Ovary (tissue), 9 donors: Measurements from ENCODE around the gene OPCML. TPM values are rescaled to one million over a fixed set of nuclear protein-coding genes. Genes with fewer than 3 reads are reported as not detected.

ENCODE experiments used
- DNase-seq, 5 donors: peaks; one replicate each; pipeline ENCODE4 v3.0.0-alpha.2; 2019 to 2020
- H3K27ac ChIP-seq, 2 donors: fragments of 200-600 bp; one replicate each; pipeline versions ENCODE4 v1.5.1 to v1.8.0; 2019 to 2022
- H3K27me3 ChIP-seq: fragments of 200-600 bp; one replicate; pipeline ENCODE4 v1.8.0; 2022
- H3K36me3 ChIP-seq: fragments of 200-600 bp; sonication (generic); one replicate; pipeline ENCODE4 v1.5.1; 2019
- H3K4me1 ChIP-seq: one replicate; pipeline ENCODE4 v1.8.1; 2013; ENCODE audit warnings: mild to moderate bottlenecking, moderate library complexity; ENCODE audit not compliant: insufficient read depth
- H3K4me3 ChIP-seq: fragments of 200-600 bp; sonication (generic); one replicate; pipeline ENCODE4 v1.5.1; 2017
- H3K9me3 ChIP-seq, 2 donors: fragments of 200-600 bp in 1 of 2; sonication (generic) in 1 of 2; one replicate each; pipeline versions ENCODE4 v1.5.1 to v1.8.1; 2013 to 2019; ENCODE audit warnings: mild to moderate bottlenecking in 1 of 2, moderate library complexity in 1 of 2
- CTCF ChIP-seq, 3 donors: fragments of 450-650 bp in 2 of 3; fragments of 200-600 bp in 1 of 3; IDR thresholded peaks; one replicate each; pipeline versions ENCODE4 v1.5.1 to v1.8.0; 2016 to 2022; ENCODE audit warnings: antibody characterized with exemption in 3 of 3, mild to moderate bottlenecking in 1 of 3
- EP300 ChIP-seq: sonication (generic); formaldehyde crosslinking; IDR thresholded peaks from one replicate; pipeline ENCODE4 v1.6.1; 2017; ENCODE audit warnings: antibody characterized with exemption
- POLR2A ChIP-seq: fragments of 450-650 bp; IDR thresholded peaks from one replicate; pipeline ENCODE4 v1.6.1; 2017; ENCODE audit warnings: antibody characterized with exemption, mild to moderate bottlenecking, moderate library complexity
- WGBS, 3 donors: extraction: QIAGEN DNeasy Blood & Tissue Kit in 1 of 3; methylation state at CpG; one replicate each; pipeline versions ENCODE4 v1.1.5 to v1.1.7; 2013 to 2017; 5-methylcytosine and 5-hydroxymethylcytosine counted together
- intact Hi-C, 4 donors: fragments of 100-400 bp; cut with DNase I; formaldehyde crosslinking; loops; one replicate each; pipeline versions ENCODE4 v1.11.0 to v1.15.1; 2022 to 2023
- polyA plus RNA-seq, 2 donors: library from polyadenylated mRNA; stranded (reverse); fragments of 200-250 nt in 1 of 2; fragments of 350-450 nt in 1 of 2; fragmentation: Illumina TruSeq in 1 of 2; extraction: RNeasy Lipid Tissue Mini Kit (QIAGEN cat#74804) in 1 of 2; gene quantifications; one replicate each; pipeline ENCODE4 v1.2.3, GENCODE V29; 2013 to 2014
- total RNA-seq, 7 donors: library from RNA; depleted of rRNA in 2 of 7; stranded (reverse); fragments of >200 nt in 2 of 7; fragmentation: NEBNext Ultra II Directional in 3 of 7; extraction: Animal tissue kit (Norgen Biotek cat#: 25700) in 3 of 7; gene quantifications; one replicate each; pipeline versions ENCODE4 v1.1.0 to v1.2.4, GENCODE V29; 2016 to 2023
- donor health status: DM: no; HTN: no; CAD: no; lungs with moderate emphysema.
- donor health status: DM: no; HTN: no; CAD: no.
- donor health status: Bipolar disorder and iron deficiency.
- donor health status: DM: yes; HTN: yes; CAD: no.
- donor health status: DM: no; HTN: no; CAD: no.
- donor health status: DM: yes; HTN: yes; CAD: no.

OPCML gene
- total and polyA plus RNA-seq, 9 donors, result under 0.01 to 2.8 (median 0.32) TPM; not detected in 2

GRCh38 chr11:132655187-132655855 is 877.0 kb downstream of the OPCML start:
- no peaks in the 10 kb centered on the region for H3K4me1 ChIP-seq
- DNase-seq, result no peak
- no peak for TF ChIP-seq POLR2A
- TF ChIP-seq CTCF (IDR thresholded peaks at IDR 0.05), result no peak
- no peak for TF ChIP-seq EP300
- H3K4me3 ChIP-seq, result no peak overlapping the region
- no peaks in the 10 kb centered on the region for H3K36me3 ChIP-seq
- WGBS, 3 donors, result 85 to 90% (median 87%) methylated on average over 15 of the region's 15 CpGs
- H3K27me3 ChIP-seq, result no peaks in the 10 kb centered on the region
- H3K27ac ChIP-seq, result no peak overlapping the region
- intact Hi-C loops, result no loop called here
- H3K9me3 ChIP-seq, result no peaks in the 10 kb centered on the region

- Histone ChIP-seq H3K36me3 (no peaks in the 10 kb centered on the region), H3K4me1 (no peaks in the 10 kb centered on the region), H3K9me3 (no peaks in the 10 kb centered on the region), H3K27ac (no peak overlapping the region), H3K27me3 (no peaks in the 10 kb centered on the region), H3K4me3 (no peak overlapping the region)
- WGBS, 3 donors, result 84 to 95% (median 86%) methylated on average over 9 of the region's 9 CpGs
- intact Hi-C loops, result no loop called here
- TF ChIP-seq CTCF (IDR thresholded peaks at IDR 0.05) (no peak), POLR2A (no peak), EP300 (no peak)
- no peak for DNase-seq
Measured at GRCh38 chr11:132653237-132653636, 879.1 kb downstream of the OPCML start.

GRCh38 chr11:132650969-132651720 is 881.2 kb downstream of the OPCML start:
- no peak overlapping the region for H3K4me3 ChIP-seq
- TF ChIP-seq CTCF (IDR thresholded peaks at IDR 0.05) (no peak), POLR2A (no peak), EP300 (no peak)
- H3K9me3 ChIP-seq, result no peaks in the 10 kb centered on the region
- intact Hi-C loops, result no loop called here
- H3K27me3 ChIP-seq, result no peaks in the 10 kb centered on the region
- DNase-seq, result no peak
- no peaks in the 10 kb centered on the region for H3K36me3 ChIP-seq
- WGBS, 3 donors, result 85 to 92% (median 89%) methylated on average over 12 of the region's 12 CpGs
- H3K4me1 ChIP-seq, result no peaks in the 10 kb centered on the region
- no peak overlapping the region for H3K27ac ChIP-seq

- Histone ChIP-seq H3K4me3 (no peak overlapping the region), H3K36me3 (no peaks in the 10 kb centered on the region), H3K27ac (no peak overlapping the region), H3K9me3 (no peaks in the 10 kb centered on the region), H3K4me1 (no peaks in the 10 kb centered on the region), H3K27me3 (no peaks in the 10 kb centered on the region)
- WGBS, 3 donors, result 94 to 95% (median 94%) methylated on average over 9 of the region's 9 CpGs
- TF ChIP-seq POLR2A (no peak), CTCF (IDR thresholded peaks at IDR 0.05) (no peak), EP300 (no peak)
- no peak for DNase-seq
- intact Hi-C loops, result no loop called here
Measured at GRCh38 chr11:132649277-132649676, 883.0 kb downstream of the OPCML start.
